Lower lobe of right lung (tissue), 2 donors: ENCODE results near the gene PLEKHA7. TPM values are rescaled to one million over a fixed set of nuclear protein-coding genes. Genes with fewer than 3 reads are reported as not detected.

Experiments
- ATAC-seq, 2 donors: fragments of 200-7000 bp; cut with Tn5 transposase; one replicate each; pipeline ENCODE4 v1.9.1; 2020 to 2022; ENCODE audit warnings: mild to moderate bottlenecking in 2 of 2, moderate library complexity in 2 of 2
- DNase-seq: peaks from one replicate; pipeline ENCODE4 v3.0.0-alpha.2; 2020
- H3K27ac ChIP-seq: fragments of 200-600 bp; one replicate; pipeline ENCODE4 v1.8.0; 2022
- H3K27me3 ChIP-seq: fragments of 200-600 bp; one replicate; pipeline ENCODE4 v1.8.0; 2022; ENCODE audit warnings: low read depth
- H3K36me3 ChIP-seq: fragments of 200-600 bp; one replicate; pipeline ENCODE4 v1.8.0; 2022; ENCODE audit warnings: mild to moderate bottlenecking
- H3K4me1 ChIP-seq: fragments of 200-600 bp; one replicate; pipeline ENCODE4 v1.8.0; 2022
- H3K4me3 ChIP-seq: fragments of 200-600 bp; one replicate; pipeline ENCODE4 v1.8.0; 2022; ENCODE audit warnings: mild to moderate bottlenecking
- H3K9me3 ChIP-seq: fragments of 200-600 bp; one replicate; pipeline ENCODE4 v1.8.0; 2022
- intact Hi-C: fragments of 100-400 bp; cut with DNase I; formaldehyde crosslinking; loops from one replicate; pipeline ENCODE4 v1.11.0; 2022
- total RNA-seq: library from RNA; stranded (reverse); fragmentation: NEBNext Ultra II Directional; extraction: Animal tissue kit (Norgen Biotek cat#: 25700); gene quantifications from one replicate; pipeline ENCODE4 v1.2.1, GENCODE V29; 2021
- TF ChIP-seq, protein P1 (sequence below): fragments of 200-600 bp; IDR thresholded peaks from one replicate; pipeline ENCODE4 v1.8.0; 2022; ENCODE audit warnings: antibody characterized with exemption, mild to moderate bottlenecking
- donor health status: DM: no; HTN: yes; CAD: no; lungs with severe emphysema.

The PLEKHA7 gene
- total RNA-seq, 1 donor from 2014 or later = 44.0 TPM

DNA sequence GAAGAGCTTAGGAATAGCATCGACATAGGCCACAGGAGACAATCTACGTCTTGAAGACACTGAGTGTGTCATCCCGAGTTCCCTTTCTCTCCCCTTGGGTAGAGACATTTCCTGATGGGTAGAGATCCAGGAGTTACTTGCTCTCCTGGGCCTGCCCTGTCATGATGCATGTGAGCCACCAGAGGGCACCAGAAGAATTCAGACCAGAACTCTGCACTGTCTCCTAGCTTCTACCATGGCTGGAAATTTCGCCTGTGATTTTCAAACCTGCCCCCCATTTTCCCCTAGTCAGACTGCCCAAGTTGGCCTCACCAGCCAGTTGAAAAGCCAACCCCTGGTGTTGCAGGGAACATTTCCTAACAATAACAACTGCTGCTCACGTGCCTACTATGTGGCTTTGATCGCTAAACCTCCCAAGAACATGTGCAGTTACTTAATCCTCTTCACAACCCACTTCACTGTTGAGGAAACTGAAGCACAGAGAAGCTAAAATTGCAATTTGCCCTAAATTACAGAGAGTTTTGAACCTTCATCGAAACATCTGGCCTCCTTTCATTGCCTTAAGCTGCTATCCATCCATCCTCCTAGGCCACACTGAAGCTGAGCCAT is 228.6 kb downstream of the PLEKHA7 start:
- TF ChIP-seq, protein P1, sequence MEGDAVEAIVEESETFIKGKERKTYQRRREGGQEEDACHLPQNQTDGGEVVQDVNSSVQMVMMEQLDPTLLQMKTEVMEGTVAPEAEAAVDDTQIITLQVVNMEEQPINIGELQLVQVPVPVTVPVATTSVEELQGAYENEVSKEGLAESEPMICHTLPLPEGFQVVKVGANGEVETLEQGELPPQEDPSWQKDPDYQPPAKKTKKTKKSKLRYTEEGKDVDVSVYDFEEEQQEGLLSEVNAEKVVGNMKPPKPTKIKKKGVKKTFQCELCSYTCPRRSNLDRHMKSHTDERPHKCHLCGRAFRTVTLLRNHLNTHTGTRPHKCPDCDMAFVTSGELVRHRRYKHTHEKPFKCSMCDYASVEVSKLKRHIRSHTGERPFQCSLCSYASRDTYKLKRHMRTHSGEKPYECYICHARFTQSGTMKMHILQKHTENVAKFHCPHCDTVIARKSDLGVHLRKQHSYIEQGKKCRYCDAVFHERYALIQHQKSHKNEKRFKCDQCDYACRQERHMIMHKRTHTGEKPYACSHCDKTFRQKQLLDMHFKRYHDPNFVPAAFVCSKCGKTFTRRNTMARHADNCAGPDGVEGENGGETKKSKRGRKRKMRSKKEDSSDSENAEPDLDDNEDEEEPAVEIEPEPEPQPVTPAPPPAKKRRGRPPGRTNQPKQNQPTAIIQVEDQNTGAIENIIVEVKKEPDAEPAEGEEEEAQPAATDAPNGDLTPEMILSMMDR = peak; percentile 91
- peak; percentile 65 for DNase-seq
- Histone ChIP-seq H3K36me3 (peaks cover 13% of the 10 kb centered on the region), H3K4me3 (no peak overlapping the region), H3K4me1 (peaks cover 39% of the 10 kb centered on the region), H3K27ac (peak overlapping the region; percentile 21), H3K27me3 (no peaks in the 10 kb centered on the region), H3K9me3 (no peaks in the 10 kb centered on the region)
- intact Hi-C loops = no loop called here
- ATAC-seq = peak; percentile 73 to 76

DNA sequence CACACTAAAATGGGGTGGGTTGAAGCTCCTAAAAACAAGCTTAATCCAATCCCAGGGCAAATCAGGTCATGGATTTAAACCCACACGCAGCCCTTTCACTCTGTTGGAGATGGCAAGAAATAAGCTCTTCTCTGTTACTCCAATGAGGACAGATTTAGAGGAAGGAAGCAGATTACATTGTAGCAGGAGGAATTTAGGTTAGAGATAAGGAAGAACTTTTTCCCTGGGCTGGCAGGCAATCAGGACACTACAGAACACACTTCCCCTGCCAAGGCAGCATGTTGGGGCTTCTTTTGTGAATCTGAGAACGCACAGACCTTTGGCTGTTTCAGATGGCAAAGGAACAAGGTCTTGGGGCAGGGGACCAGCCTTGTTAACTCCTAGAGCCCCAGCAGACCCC is 229.5 kb downstream of the PLEKHA7 start:
- Histone ChIP-seq H3K4me1 (peaks cover 30% of the 10 kb centered on the region), H3K36me3 (peaks cover 4% of the 10 kb centered on the region), H3K27ac (no peak overlapping the region), H3K27me3 (no peaks in the 10 kb centered on the region), H3K4me3 (no peak overlapping the region), H3K9me3 (no peaks in the 10 kb centered on the region)
- intact Hi-C loops = no loop called here
- no peak for ATAC-seq
- TF ChIP-seq, protein P1 = no peak
- DNase-seq = no peak

DNA sequence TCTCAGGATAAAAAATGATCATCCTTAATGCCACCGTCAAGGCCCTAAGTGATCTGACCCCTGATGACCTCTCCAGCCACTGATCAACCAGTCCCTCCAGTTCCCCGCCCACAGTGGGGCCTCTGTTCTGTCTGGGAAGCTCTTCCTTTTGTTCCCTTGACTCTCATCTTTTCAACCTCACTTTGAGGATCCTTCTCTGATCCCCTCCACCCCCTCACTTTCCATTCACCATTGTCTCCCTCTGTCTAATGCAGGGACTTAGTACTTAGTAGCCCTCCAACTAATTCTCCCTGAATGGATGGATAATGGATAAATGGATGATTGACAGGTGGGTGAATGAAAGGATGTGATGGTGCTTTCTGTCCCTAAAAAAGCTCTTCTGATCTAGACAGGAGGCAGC is 230.1 kb downstream of the PLEKHA7 start:
- Histone ChIP-seq H3K27ac (no peak overlapping the region), H3K27me3 (no peaks in the 10 kb centered on the region), H3K4me3 (no peak overlapping the region), H3K36me3 (no peaks in the 10 kb centered on the region), H3K4me1 (peaks cover 26% of the 10 kb centered on the region), H3K9me3 (no peaks in the 10 kb centered on the region)
- DNase-seq (no peak), ATAC-seq (no peak)
- TF ChIP-seq, protein P1 = no peak
- intact Hi-C loops = no loop called here

DNA sequence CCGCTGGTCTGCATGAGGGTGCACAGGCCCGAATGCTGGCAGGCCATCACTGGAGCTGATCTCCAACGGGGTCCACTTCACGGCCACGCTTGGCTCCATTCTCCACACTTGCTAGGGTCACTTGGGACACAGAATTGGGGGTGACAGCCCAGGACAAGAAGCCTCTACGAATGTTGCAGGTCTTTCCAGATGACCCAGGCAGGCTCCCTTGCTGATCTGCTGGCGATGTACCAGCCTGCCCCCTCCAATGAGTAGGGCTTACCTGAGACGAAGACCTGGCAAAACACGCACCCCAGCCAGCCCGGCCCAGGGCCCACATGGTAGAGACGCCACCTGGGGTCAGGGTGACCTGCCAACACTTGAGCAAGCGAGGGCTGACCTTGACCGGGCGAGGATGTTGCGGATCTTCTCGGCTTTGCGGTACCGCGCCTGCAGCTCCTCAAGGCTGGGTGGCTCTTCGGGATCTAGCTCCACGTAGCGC is 230.9 kb downstream of the PLEKHA7 start:
- no peak for ATAC-seq

DNA sequence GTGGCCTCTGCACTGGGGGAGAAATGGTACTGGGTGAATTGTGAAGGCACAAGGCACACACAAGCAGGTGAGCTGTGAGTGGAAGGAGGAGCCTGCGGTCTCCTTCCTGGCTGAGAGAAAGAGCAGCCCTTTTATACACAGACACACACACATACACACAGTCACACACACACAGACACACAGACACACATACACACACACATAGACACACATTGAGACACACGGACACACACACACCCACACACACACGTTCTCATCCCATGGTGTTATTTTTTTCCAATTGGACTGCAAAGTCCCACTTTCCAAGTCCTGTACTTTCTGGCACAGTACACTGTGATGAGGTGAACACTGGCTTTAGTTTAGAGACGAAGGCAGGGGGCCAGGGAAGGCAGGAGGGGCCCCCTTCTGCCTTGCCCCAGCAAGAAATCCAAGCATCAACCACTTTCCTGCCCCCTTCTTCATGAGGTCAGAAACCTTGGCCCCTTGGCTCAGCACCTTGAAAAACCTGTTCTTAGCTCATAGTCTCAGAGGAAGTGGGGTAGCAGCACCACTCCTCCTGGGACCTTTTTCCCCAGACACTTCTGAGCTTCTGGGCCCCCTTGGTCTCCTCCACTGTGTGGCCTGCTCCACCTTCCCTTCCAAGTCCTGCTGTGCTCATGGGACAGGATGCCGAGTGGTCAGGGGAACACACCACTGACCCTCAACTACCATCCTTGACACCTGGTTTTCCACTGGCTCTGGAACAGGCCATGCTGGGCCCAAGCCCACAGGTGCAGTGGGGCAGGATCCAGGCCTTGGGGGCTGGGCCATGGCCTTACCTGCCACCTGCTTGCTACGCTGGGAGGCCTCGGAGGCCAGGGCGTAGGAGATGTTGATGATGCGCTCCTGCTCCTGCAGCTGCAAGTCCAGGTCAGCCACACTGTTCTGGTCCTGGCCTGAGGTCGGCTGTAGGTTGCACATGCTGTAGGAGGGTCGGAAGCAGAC is 232.0 kb downstream of the PLEKHA7 start:
- DNase-seq = no peak
- intact Hi-C loops = no loop called here
- ATAC-seq = peak in 1 of 2 donors; percentile 3
- Histone ChIP-seq H3K27me3 (no peaks in the 10 kb centered on the region), H3K9me3 (no peaks in the 10 kb centered on the region), H3K4me1 (peaks cover 10% of the 10 kb centered on the region), H3K27ac (no peak overlapping the region), H3K36me3 (peaks cover 3% of the 10 kb centered on the region), H3K4me3 (no peak overlapping the region)
- TF ChIP-seq, protein P1 = no peak

More for the DNA sequence above, 230.9 kb downstream of the PLEKHA7 start:
- DNase-seq = no peak
- no peak overlapping the region for H3K27ac ChIP-seq
- no peaks in the 10 kb centered on the region for H3K9me3 ChIP-seq
- no peaks in the 10 kb centered on the region for H3K36me3 ChIP-seq
- H3K27me3 ChIP-seq = no peaks in the 10 kb centered on the region
- TF ChIP-seq, protein P1 = no peak
- peaks cover 19% of the 10 kb centered on the region for H3K4me1 ChIP-seq
- intact Hi-C loops = no loop called here
- H3K4me3 ChIP-seq = no peak overlapping the region
